PC-9 (cell line): ENCODE data around the gene TEX26. TPM values are rescaled to one million over a fixed set of nuclear protein-coding genes. Genes with fewer than 3 reads are reported as not detected.

ENCODE experiments used
- BruUV-seq: library from RNA; stranded (reverse); fragments of 400-500 nt; replicated peaks from 2 replicates; lab custom pipeline; 2021; lab: Mats Ljungman, UMichigan
- CTCF ChIA-PET: fragments of 300-600 bp; sonication (Branson Sonifier 250); formaldehyde crosslinking; loops from one replicate; lab custom pipeline; 2022; ENCODE audit warnings: antibody characterized with exemption; lab: Charles Lee
- POLR2A ChIA-PET: fragments of 300-600 bp; sonication (Branson Sonifier 250); formaldehyde crosslinking; loops from one replicate; lab custom pipeline; 2022; ENCODE audit warnings: antibody characterized with exemption; ENCODE audit not compliant: unreplicated experiment; lab: Charles Lee
- DNase-seq, 2 experiments: peaks; one replicate each; pipeline versions ENCODE4 v3.0.0 to v3.0.0-alpha.2; 2015 to 2022; ENCODE audit warnings: mixed read lengths in 1 of 2
- H2AFZ ChIP-seq: fragments of 200-600 bp; sonication (generic); 2 replicates; pipeline ENCODE4 v1.8.1; 2017; ENCODE audit warnings: antibody characterized with exemption
- H3F3A ChIP-seq: fragments of 200-600 bp; sonication (generic); 2 replicates; pipeline ENCODE4 v1.8.1; 2017; ENCODE audit warnings: antibody characterized with exemption, mild to moderate bottlenecking, low read depth; ENCODE audit not compliant: insufficient read depth
- H3K27ac ChIP-seq: fragments of 200-600 bp; sonication (generic); 2 replicates; pipeline ENCODE4 v1.6.1; 2016; ENCODE audit warnings: mixed run types
- H3K27me3 ChIP-seq: fragments of 200-600 bp; sonication (generic); 2 replicates; pipeline ENCODE4 v1.6.1; 2016; ENCODE audit warnings: low read depth, mixed run types; ENCODE audit not compliant: insufficient read depth
- H3K36me3 ChIP-seq: fragments of 200-600 bp; sonication (generic); 2 replicates; pipeline ENCODE4 v1.6.1; 2016; ENCODE audit warnings: low read depth, mixed run types
- H3K4me1 ChIP-seq: fragments of 200-600 bp; sonication (generic); replicated peaks from 2 replicates; pipeline ENCODE4 v1.6.1; 2016; ENCODE audit warnings: mixed run types; ENCODE audit not compliant: insufficient read depth
- H3K4me2 ChIP-seq: fragments of 200-600 bp; sonication (generic); 2 replicates; pipeline ENCODE4 v1.6.1; 2017; ENCODE audit warnings: mixed run types
- H3K4me3 ChIP-seq: fragments of 200-600 bp; sonication (generic); 2 replicates; pipeline ENCODE4 v1.6.1; 2016; ENCODE audit warnings: mixed run types
- H3K79me2 ChIP-seq: fragments of 200-600 bp; sonication (generic); 2 replicates; pipeline ENCODE4 v1.6.1; 2017; ENCODE audit warnings: low read depth, mixed run types
- H3K9me2 ChIP-seq: fragments of 200-600 bp; sonication (generic); 2 replicates; pipeline ENCODE4 v1.8.1; 2017; ENCODE audit warnings: mild to moderate bottlenecking; ENCODE audit not compliant: insufficient read depth
- H3K9me3 ChIP-seq: fragments of 200-600 bp; sonication (generic); 2 replicates; pipeline ENCODE4 v1.8.1; 2016; ENCODE audit warnings: low read depth; ENCODE audit not compliant: insufficient read depth
- H4K20me1 ChIP-seq: fragments of 200-600 bp; sonication (generic); 2 replicates; pipeline ENCODE4 v1.8.1; 2017; ENCODE audit not compliant: insufficient read depth
- CTCF ChIP-seq: fragments of 200-600 bp; sonication (generic); conservative IDR thresholded peaks from 2 replicates; pipeline ENCODE4 v1.6.1; 2017; ENCODE audit warnings: mixed run types, antibody characterized with exemption, mild to moderate bottlenecking, moderate library complexity
- EZH2 ChIP-seq: fragments of 200-600 bp; sonication (generic); IDR thresholded peaks from 2 replicates; pipeline ENCODE4 v1.8.0; 2017; ENCODE audit warnings: antibody characterized with exemption, low read depth
- intact Hi-C: fragments of 100-400 bp; cut with micrococcal nuclease; formaldehyde crosslinking; loops from one replicate; pipeline ENCODE4 v1.10.0; 2022; ENCODE audit not compliant: unreplicated experiment
- total RNA-seq: library from RNA; stranded (reverse); gene quantifications from 2 replicates; pipeline ENCODE4 v1.2.3, GENCODE V29; 2021

TEX26 gene
- total RNA-seq, 1 experiment from 2014 or later: not detected

- H3K27me3 ChIP-seq: no peaks in the 10 kb centered on the region
- TF ChIP-seq CTCF: no peak
- no peak for TF ChIP-seq EZH2
- peaks cover 3% of the 10 kb centered on the region; the same call in 1 of the 2 replicates for H3F3A ChIP-seq
- H3K79me2 ChIP-seq: no peaks in the 10 kb centered on the region
- ChIA-PET POLR2A (no interaction called here), CTCF (no interaction called here)
- H3K4me3 ChIP-seq: no peak overlapping the region
- BruUV-seq: no TSS peak
- no peak overlapping the region for H3K4me2 ChIP-seq
- no peak overlapping the region for H3K27ac ChIP-seq
- intact Hi-C loops: no loop called here
- H3K9me3 ChIP-seq: no peaks in the 10 kb centered on the region
- DNase-seq: no peak
- H2AFZ ChIP-seq: no peak overlapping the region
- H3K9me2 ChIP-seq: no peaks in the 10 kb centered on the region
- no peaks in the 10 kb centered on the region for H3K36me3 ChIP-seq
- no peaks in the 10 kb centered on the region for H4K20me1 ChIP-seq
- H3K4me1 ChIP-seq: peaks cover 35% of the 10 kb centered on the region
These were observed 41.9 kb downstream of the TEX26 start for GRCh38 chr13:30974350-30974749.

DNA sequence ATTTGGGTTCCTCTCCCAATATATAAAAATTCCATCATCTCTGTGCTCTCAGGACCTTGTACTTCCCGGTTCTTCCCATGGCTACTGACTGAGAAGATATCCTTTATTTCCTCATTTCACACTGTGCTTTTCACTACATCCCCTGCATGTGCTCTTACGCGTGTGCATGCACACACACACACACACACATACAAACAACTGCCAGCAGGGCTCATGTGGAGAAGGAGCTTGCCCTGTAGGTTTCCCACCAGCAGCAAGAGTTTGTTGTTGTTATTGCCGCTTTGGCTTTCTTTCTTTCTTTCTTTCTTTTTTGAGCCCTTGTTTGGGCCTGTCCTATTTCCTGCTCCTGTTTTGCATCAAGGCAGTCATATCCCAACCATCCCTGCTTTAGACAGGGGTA lies 43.6 kb downstream of the TEX26 start:
- Histone ChIP-seq H3K9me2 (no peaks in the 10 kb centered on the region), H3K79me2 (no peaks in the 10 kb centered on the region), H3K27ac (no peak overlapping the region), H3K27me3 (no peaks in the 10 kb centered on the region), H3F3A (peaks cover 3% of the 10 kb centered on the region; the same call in 1 of the 2 replicates), H4K20me1 (no peaks in the 10 kb centered on the region), H2AFZ (no peak overlapping the region), H3K9me3 (no peaks in the 10 kb centered on the region), H3K36me3 (no peaks in the 10 kb centered on the region), H3K4me2 (no peak overlapping the region), H3K4me3 (no peak overlapping the region), H3K4me1 (peaks cover 35% of the 10 kb centered on the region)
- BruUV-seq: no TSS peak
- intact Hi-C loops: no loop called here
- ChIA-PET POLR2A (no interaction called here), CTCF (no interaction called here)
- TF ChIP-seq CTCF: no peak
- TF ChIP-seq EZH2: no peak
- no peak for DNase-seq

GRCh38 chr13:30978981-30979956 lies 46.8 kb downstream of the TEX26 start:
- Histone ChIP-seq H3K9me2 (no peaks in the 10 kb centered on the region), H3K4me3 (no peak overlapping the region), H3K9me3 (no peaks in the 10 kb centered on the region), H4K20me1 (no peaks in the 10 kb centered on the region), H2AFZ (no peak overlapping the region), H3K27me3 (no peaks in the 10 kb centered on the region), H3K36me3 (no peaks in the 10 kb centered on the region), H3K79me2 (no peaks in the 10 kb centered on the region), H3K27ac (no peak overlapping the region), H3K4me1 (peaks cover 14% of the 10 kb centered on the region), H3F3A (peaks cover 3% of the 10 kb centered on the region; the same call in 1 of the 2 replicates), H3K4me2 (no peak overlapping the region)
- POLR2A ChIA-PET: interaction anchor here (0.6 kb wide), 1 partner anchor 109 kb away, joined by 3 read pairs; no protein-coding TSS in a partner anchor
- TF ChIP-seq CTCF (peak; percentile 54; the same call in 1 of the 2 replicates), EZH2 (no peak)
- DNase-seq: no peak
- CTCF ChIA-PET: interaction anchor here (0.5 kb wide), 1 partner anchor 182 kb away, joined by 3 read pairs; no protein-coding TSS in a partner anchor
- intact Hi-C loops: no loop called here
- no TSS peak for BruUV-seq
